Gastrocnemius medialis (tissue), 4 donors: ENCODE results near the gene REEP1. TPM values are rescaled to one million over a fixed set of nuclear protein-coding genes. Genes with fewer than 3 reads are reported as not detected.

Experiments
- ATAC-seq, 2 donors: fragments of 150-250 bp; one replicate each; pipeline ENCODE4 v1.9.1; 2016
- DNase-seq, 2 donors: peaks; one replicate each; pipeline ENCODE4 v3.0.0-alpha.2; 2019
- H3K27ac ChIP-seq, 4 donors: fragments of 200-600 bp; sonication (generic); 1 replicate in 1 of 4; 2 replicates in 3 of 4; pipeline ENCODE4 v1.5.1; 2016 to 2018; ENCODE audit warnings: mild to moderate bottlenecking in 2 of 4, moderate library complexity in 1 of 4
- H3K27me3 ChIP-seq, 3 donors: fragments of 200-600 bp; sonication (generic) in 2 of 3; 1 replicate in 1 of 3; 2 replicates in 2 of 3; pipeline versions ENCODE4 v1.5.1 to v1.6.0; 2016 to 2019; ENCODE audit warnings: mild to moderate bottlenecking in 1 of 3, moderate library complexity in 1 of 3
- H3K36me3 ChIP-seq, 2 donors: fragments of 200-600 bp; sonication (generic) in 1 of 2; one replicate each; pipeline ENCODE4 v1.5.1; 2017 to 2018
- H3K4me1 ChIP-seq, 2 donors: fragments of 200-600 bp; sonication (generic) in 1 of 2; one replicate each; pipeline ENCODE4 v1.5.1; 2016 to 2017; ENCODE audit warnings: mild to moderate bottlenecking in 2 of 2
- H3K4me3 ChIP-seq, 4 donors: fragments of 200-600 bp; sonication (generic) in 3 of 4; 1 replicate in 1 of 4; 2 replicates in 3 of 4; pipeline ENCODE4 v1.5.1; 2016 to 2019; ENCODE audit warnings: mild to moderate bottlenecking in 2 of 4
- H3K9me3 ChIP-seq, 3 donors: fragments of 200-600 bp; sonication (generic) in 2 of 3; 1 replicate in 1 of 3; 2 replicates in 2 of 3; pipeline ENCODE4 v1.5.1; 2016 to 2019
- CTCF ChIP-seq, 5 experiments: fragments of 450-650 bp in 3 of 5; fragments of 200-600 bp in 2 of 5; sonication (generic) in 2 of 5; IDR thresholded peaks in 4 of 5; conservative IDR thresholded peaks in 1 of 5; 1 replicate in 4 of 5; 2 replicates in 1 of 5; pipeline ENCODE4 v1.5.1; 2016 to 2019; ENCODE audit warnings: antibody characterized with exemption in 5 of 5, mild to moderate bottlenecking in 3 of 5, moderate library complexity in 3 of 5
- POLR2A ChIP-seq, 2 donors: fragments of 450-650 bp; IDR thresholded peaks; one replicate each; pipeline ENCODE4 v1.6.1; 2017; ENCODE audit warnings: antibody characterized with exemption in 2 of 2, mild to moderate bottlenecking in 2 of 2, moderate library complexity in 2 of 2
- in situ Hi-C, 4 donors: fragments of 200-750 bp; cut with MboI; loops; one replicate each; pipeline versions ENCODE4 v1.15.0 to v1.8.0; 2017; ENCODE audit warnings: low sequenced_read_pairs in 4 of 4
- intact Hi-C: fragments of 100-400 bp; cut with DNase I; formaldehyde crosslinking; loops from one replicate; pipeline ENCODE4 v1.15.1; 2023; ENCODE audit warnings: low total_unique reads
- total RNA-seq, 4 donors: library from RNA; depleted of rRNA; stranded (reverse); fragments of >200 nt; gene quantifications; one replicate each; pipeline versions ENCODE4 v1.1.0 to v1.2.3, GENCODE V29; 2016

Gene REEP1
- total RNA-seq, 4 donors from 2014 or later: 4.2 to 16.0 (median 6.3) TPM

DNA sequence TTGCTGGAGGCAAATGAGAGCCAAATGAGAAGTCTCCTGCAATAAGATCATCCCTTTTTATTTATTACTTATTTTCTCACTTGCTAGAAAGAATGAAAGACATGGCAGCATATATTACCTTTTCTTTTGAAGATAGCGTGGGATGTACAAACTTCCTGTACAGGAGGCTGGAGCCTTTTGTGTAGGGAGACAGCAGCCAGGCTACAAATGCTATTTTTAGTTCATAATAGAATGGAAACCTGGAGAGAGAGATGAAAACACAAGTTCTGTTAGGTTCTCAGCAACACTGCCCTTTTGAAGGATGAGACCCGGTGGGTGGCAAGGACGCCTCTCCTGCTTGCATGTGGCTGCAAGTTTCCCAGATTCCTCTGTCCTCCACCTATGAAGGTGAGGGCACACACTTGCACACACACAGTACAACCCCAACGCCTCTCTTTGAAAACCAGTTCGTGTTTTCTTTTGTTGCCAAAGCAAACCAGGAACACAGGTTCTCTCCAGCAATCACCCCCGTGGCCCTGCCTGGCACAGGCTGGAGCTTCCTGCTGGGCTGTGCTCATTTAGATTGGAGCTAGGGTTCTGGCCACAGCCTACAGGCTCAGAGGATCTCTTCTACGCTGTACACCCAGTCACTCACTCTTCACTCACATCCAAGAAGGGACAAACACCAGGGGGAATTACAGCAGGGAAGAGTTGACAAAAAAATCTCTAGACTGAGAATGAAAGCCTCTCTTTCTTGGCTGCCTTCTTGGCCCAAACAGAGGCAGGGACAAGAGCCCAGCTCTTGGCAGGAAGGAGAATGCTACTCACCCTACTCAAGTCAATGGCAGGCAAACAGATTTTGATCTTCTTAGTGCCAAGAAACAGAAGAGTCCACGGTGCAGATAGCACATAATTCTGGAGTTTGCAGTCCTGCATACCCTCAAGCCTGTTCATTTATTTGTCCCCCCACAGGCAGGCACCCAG, 82.6 kb downstream of the REEP1 start:
- DNase-seq (no peak), ATAC-seq (peak in 1 of 2 donors; percentile 35)

DNA sequence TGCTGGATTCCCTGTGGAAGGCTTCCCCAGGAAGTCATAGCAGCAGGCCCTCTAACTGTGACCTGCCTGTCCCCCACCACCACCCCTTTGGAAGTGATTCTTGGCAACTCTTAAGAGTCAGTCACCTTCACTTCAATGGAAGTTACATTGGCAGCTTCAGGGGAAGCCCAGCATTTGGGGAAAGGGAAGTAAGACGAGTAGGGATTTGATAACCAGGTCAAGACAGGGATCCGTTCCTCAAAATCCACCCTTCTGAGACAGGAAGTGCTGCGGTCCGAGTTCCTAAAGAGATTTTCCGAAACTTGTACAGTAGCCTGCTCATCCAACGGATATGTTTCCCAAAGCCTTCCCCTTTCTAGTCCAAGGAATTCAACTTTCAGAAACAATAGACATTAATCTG, 84.0 kb downstream of the REEP1 start:
- H3K4me1 ChIP-seq: peaks cover 21 to 30% of the 10 kb centered on the region in 2 donors
- H3K36me3 ChIP-seq: no peaks in the 10 kb centered on the region
- H3K27me3 ChIP-seq: no peaks in the 10 kb centered on the region
- no peak overlapping the region for H3K4me3 ChIP-seq
- H3K27ac ChIP-seq: no peak overlapping the region
- no peak for ATAC-seq
- in situ Hi-C loops (no loop called here), intact Hi-C loops (no loop called here)
- H3K9me3 ChIP-seq: no peaks in the 10 kb centered on the region
- DNase-seq: no peak
- TF ChIP-seq POLR2A (IDR thresholded peaks at IDR 0.05) (no peak), CTCF (IDR thresholded peaks at IDR 0.05 in 4 of 5, conservative IDR thresholded peaks at IDR 0.05 in 1 of 5) (no peak)

More for the DNA sequence above, 82.6 kb downstream of the REEP1 start:
- no peaks in the 10 kb centered on the region for H3K27me3 ChIP-seq
- TF ChIP-seq CTCF (IDR thresholded peaks at IDR 0.05 in 4 of 5, conservative IDR thresholded peaks at IDR 0.05 in 1 of 5) (no peak), POLR2A (IDR thresholded peaks at IDR 0.05) (no peak)
- H3K9me3 ChIP-seq: no peaks in the 10 kb centered on the region
- in situ Hi-C loops: no loop called here
- peak overlapping the region in 3 of 4 donors; percentile 37 to 62 (median 45) for H3K27ac ChIP-seq
- no peak overlapping the region for H3K4me3 ChIP-seq
- H3K4me1 ChIP-seq: peaks cover 21 to 23% of the 10 kb centered on the region in 2 donors
- no peaks in the 10 kb centered on the region for H3K36me3 ChIP-seq
- intact Hi-C loops: no loop called here

- Histone ChIP-seq H3K27ac (no peak overlapping the region), H3K4me3 (no peak overlapping the region), H3K27me3 (no peaks in the 10 kb centered on the region), H3K4me1 (peaks cover 21 to 30% of the 10 kb centered on the region in 2 donors), H3K36me3 (no peaks in the 10 kb centered on the region), H3K9me3 (no peaks in the 10 kb centered on the region)
- intact Hi-C loops: no loop called here
- TF ChIP-seq CTCF (IDR thresholded peaks at IDR 0.05 in 4 of 5, conservative IDR thresholded peaks at IDR 0.05 in 1 of 5) (no peak), POLR2A (IDR thresholded peaks at IDR 0.05) (no peak)
- in situ Hi-C loops: no loop called here
- no peak for ATAC-seq
- no peak for DNase-seq
Observed at GRCh38 chr2:86251840-86252266, 85.6 kb downstream of the REEP1 start.

- no peak for TF ChIP-seq POLR2A (IDR thresholded peaks at IDR 0.05)
- TF ChIP-seq CTCF (IDR thresholded peaks at IDR 0.05 in 4 of 5, conservative IDR thresholded peaks at IDR 0.05 in 1 of 5): peak in 1 of 5 experiments; percentile 31
- in situ Hi-C loops: no loop called here
- no peaks in the 10 kb centered on the region for H3K36me3 ChIP-seq
- DNase-seq (no peak), ATAC-seq (peak; percentile 33 to 44)
- H3K27me3 ChIP-seq: no peaks in the 10 kb centered on the region
- peak overlapping the region in 3 of 4 donors; percentile 10 to 39 (median 17) for H3K27ac ChIP-seq
- H3K4me3 ChIP-seq: no peak overlapping the region
- no peaks in the 10 kb centered on the region for H3K9me3 ChIP-seq
- peaks cover 7 to 18% of the 10 kb centered on the region in 2 donors for H3K4me1 ChIP-seq
- intact Hi-C loops: no loop called here
Observed at GRCh38 chr2:86249579-86250391, 87.6 kb downstream of the REEP1 start.
